NCI-H1105 treated with DMSO at 0.1 percent for 48 hours (cell line): ENCODE data around the gene LPGAT1.
"Not testable (repeated sequence)": the region's sequence is repeated elsewhere in the genome, so short reads cannot be mapped to it uniquely, and the experiment has no call there.

Experiments used
- DNase-seq: peaks from one replicate; lab custom pipeline; 2025; lab: John Stamatoyannopoulos, UW

LPGAT1 gene

DNA sequence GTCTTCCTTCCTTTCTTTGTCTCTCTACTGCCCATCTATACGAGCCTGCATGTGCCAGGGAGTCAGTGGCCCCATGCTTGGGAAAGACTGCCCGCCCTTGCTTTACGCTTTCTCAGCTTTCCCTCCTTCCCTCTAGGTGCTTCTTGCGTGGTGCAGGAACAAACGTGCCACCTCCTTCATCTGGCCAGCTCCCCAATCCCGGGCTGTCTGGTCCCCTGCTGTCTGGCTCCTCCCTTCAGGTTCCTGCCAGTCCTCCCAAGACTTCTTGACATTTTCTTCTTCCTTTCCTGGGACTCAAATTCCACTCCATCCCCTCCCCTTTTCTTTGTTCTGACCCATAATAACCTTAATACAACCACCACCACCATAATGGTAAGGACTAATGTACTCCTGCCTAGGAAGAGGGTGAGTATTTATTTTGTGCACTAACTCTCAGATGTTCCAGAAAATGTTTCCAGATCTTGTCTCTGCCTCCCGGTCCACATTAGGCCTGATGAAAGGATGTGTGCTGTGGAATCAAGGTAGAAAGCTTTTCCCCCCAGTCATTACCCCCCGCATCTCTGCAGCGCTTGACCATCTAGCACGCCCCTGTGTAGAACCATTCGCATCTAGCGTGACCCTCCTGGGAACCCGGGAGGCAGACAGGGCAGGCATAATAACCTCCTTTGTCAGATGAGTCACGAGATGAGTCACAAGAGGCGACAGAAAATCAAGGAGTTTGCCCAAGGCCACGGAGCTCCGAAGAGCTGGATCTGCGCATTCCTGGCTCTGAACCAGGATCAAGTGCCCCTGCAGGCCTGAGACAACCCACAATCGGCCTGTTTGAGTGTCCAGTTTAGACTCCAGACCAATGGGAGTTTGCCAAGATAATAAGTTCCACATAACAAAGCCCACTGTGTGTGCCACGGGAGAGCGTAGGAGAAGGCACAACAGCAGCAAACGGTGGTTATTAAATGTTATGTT, 95.1 kb downstream of the LPGAT1 start:
- no peak for DNase-seq

DNA sequence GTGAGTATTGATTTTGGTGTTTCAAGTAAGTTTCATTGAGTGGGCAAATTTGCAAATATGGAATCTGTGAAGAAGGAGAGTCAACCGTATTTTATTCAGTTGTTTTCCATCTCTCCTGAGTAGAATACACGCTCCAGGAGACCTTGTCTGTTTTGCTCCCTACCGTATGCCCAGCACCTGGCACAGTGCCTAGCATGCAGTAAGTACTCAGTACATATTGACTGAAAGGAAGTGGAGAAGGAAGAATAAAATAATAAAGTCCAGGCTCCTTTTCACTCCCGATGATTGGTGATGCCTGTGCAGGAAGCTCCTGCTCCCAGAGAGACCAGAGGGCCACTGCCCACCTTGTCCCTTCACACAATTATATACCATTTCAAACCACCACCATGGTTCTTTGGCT, 95.8 kb downstream of the LPGAT1 start:
- DNase-seq: peak; percentile 83

DNA sequence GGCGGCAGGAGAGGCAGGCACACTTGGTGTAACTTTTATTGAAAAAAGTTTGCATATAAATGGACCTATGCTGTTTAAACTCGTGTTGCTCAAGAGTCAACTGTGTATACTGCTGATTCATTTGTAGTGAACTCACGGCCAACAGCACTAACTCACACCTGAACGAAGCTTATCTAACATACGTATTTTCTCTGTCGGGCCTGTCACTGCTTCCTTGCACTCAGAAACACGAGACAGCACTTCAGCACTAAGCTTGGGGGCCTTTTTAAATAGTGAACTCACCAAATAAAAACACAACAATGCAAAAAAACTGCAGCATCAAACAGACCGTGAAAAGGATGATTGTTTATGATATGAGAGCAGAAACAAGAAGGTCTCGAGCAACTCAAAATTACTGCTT, 96.2 kb downstream of the LPGAT1 start:
- no peak for DNase-seq

DNA sequence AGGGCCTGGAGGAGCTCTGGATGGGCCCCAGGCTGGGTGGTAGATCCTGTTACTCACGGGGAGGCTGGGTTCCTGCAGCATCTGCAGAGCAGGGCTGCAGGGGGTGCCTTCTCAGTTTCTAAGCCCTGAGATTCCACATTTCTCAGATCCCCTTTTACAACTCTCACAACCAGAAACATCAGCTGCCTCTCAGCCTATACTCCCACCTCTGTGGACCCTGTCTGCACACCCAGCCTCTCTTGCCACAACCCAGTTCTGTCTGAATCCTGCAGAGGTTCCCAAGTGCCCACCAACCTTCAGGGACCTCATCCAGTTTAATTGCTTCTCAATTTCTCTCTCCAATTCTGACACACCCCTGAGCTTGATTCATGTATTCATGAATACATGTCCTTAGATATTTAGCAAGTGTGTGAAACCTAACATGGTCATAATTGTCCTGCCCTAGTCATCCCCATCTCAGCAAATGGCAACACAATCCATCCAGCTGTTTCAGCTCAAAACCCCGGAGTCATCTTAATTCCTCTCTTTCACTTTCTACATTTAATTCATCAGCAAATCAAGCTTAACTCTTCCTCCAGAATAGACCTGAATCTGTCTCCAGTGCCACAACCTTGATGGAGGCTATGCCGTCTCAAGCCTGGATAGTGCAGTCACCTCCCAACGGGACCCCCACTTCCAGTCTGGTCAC, 98.1 kb downstream of the LPGAT1 start:
- no peak for DNase-seq

DNA sequence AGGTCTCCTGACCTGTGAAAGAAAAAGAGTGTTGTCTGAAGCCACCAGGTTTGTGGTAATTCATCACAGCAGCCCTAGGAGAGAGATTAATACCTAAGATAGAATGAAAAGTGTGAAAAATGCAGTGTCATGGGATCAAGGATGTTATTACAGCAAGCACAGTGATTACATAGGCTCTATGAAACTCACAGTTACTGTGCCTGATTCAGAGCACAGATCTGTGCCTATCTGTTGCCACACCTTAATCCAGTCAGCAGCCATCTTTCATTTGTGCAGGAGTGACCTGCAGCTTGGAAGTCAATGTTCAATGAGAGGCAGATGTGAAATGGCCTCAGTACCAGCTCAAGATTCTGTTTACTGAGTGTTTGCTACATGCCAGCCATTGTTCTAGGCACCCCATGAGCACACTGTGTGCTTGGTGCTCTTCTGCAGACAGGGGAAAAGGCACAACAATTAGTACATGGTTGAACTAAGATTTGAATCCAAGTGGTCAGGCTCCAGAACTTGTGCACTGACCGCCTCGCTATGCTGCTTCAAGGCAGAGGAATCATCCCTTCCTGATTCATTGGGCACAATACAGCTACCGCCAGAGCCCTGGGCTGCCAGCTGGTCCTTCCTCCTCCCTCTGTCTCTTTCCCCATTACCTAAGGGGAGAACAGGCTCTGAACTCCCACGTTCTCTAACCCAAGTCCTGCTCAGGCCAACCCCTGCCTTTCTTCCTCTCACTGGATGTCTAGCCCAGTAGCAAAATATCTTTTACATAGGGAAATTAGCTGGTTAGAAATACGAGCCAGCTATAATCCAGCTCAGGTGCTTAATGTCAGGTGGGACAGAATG, 98.9 kb downstream of the LPGAT1 start:
- no peak for DNase-seq

DNA sequence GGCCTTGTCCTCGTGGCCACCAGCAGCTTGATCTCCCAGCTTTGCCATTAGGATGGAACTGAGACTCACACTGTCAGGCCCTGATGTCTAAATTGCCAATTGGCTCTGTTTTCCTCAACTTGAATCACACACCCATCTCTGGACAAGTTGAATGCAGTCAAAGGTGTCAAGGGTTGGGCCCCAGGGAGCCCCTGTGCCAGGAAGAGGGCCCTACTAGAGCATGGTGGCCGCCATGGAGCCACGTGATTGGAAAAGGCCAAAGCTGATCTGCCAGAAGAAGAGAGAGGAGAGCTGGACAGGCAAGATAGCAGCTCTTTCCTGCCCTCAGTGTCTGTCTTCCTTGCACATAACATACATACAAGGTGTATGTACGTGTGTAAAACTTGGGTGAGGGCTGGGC, 100.2 kb downstream of the LPGAT1 start:
- DNase-seq: no peak

DNA sequence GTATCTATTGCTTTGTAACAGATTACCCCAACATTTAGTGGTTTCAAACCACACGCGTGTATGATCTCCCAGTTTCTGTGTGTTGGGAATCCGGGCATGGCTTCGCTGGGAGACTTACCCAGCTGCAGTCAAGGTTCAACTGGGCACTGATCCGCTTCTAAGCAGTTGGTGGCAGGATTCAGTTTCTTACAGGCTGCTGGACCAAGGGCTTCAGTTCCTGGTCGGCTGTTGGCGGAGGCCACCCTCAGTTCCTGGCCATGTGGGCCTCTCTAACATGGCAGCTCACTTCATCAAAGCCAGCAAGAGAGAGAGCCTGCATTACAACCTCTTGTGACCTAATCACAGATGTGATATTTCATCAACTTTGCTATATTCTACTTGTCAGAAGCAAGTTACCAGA, 101.3 kb downstream of the LPGAT1 start:
- DNase-seq: no peak

DNA sequence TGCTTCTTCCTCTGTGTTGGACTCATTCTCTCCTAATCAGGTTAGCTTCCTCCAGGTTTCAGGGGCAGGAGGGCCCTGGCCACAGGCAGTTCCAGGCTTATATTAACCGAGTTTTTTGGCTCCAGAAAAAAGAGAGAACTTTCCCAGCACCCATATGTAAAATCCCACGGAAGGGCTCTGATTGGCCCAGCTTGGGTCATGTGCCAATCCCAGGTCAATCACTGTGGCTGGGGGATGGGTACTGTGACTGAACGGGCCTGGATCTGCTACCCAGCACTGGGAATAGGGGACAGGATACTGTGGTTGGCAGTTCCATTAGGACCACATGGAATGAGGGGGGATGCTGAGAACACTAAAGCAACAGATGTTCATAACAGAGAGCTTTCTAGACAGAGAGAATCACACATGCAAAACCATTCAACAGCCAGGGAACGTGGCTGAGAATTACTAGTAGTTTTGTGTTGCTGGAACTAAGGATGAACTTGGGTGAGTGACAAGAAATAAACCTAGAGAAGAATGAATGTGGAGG, 104.0 kb downstream of the LPGAT1 start:
- DNase-seq: no peak

DNA sequence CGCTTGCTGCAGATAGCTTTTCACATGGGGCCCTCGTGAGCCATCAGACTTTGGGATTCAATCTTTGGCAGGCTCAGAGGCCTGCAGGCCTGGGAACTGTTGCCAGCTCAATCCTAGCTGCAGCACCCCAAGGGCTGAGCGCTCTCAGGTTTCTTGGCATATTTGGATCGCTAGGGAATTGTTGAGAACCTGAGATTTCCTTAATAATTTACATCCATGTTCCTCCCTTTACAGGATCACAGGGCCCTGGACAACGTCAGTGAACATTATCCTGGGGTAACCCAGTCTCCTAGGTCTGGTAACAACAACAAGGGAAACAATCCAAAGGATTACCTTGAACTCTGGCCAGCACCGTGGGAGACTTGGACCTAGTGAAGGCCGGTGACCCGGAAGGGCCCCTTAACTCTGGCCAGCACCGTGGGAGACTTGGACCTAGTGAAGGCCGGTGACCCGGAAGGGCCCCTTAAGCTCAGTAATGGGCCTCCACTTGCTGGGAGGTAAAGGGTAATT, 105.8 kb downstream of the LPGAT1 start:
- DNase-seq: no peak

DNA sequence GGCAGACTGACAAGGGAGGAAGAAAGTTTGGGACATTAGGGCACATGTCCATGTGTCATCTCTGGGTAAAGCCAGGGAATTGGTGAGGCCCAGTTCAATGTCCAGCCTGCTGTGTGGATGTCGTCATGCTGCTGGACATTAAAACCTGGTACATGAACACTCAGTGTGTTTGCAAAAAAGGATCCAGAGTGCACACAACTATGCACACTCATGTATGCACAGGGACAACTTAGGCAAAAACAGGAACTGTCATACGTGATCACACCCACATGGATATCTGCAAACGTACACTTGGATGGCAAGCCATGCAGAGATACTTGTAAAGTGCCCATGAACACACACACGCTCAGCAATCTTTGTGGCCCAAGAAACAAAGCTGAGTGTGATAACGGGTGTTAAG, 107.3 kb downstream of the LPGAT1 start:
- DNase-seq: no peak

DNA sequence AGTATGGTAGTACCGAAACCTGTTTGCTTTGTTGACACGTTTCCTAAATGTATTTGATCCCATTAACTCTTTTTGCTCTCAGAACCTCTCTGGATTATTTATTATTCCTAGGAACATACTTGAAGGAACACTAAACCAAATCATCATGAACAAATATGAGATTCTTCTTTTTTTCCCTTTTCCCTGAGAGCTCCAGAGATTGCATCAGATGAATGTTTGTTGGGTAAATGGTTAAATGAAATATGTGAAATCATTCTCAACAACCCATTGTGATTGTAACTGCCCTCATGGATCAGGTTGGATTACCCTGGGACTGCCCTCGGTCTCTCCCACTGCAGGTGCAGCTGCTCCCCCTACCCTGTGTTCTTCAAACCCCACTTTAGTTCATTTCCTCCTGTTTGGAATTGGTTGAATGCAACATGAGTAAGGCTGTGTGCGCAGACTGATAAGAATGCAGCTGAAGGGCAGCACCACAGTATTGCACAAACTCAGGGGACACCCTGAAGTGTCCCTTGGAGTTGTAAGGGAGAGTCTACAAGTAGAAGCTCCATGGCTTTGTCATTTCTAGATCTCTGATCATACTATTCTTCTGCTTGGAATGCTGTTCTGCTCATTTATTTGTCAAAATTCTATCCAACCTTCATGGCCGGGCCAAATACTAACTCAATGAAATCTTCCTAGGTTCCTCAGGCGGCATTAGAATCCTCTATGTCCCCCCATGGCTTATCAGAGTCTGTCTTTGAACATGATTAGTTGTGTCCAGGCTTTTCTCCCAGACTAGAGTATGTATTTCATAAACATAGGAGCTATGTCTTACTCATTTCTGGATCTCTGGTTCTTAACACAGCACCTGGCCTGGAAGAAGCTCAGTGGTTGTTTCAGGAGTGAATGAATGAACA, 108.0 kb downstream of the LPGAT1 start:
- no peak for DNase-seq

DNA sequence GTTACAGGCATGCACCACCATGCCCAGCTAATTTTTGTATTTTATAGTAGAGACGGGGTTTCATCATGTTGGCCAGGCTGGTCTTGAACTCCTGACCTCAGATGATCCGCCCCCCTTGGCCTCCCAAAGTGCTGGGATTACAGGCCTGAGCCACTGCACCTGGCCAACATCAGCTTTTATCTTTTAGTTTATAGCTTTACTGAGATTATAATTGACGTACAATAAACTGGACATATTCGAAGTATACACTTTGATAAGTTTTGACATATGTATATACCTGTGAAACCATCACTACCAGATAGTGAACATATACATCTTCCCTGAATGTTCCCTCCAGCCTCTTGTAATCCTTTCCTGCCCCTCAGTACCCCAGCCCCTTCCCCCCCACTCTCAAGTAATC, 114.0 kb downstream of the LPGAT1 start:
- DNase-seq: not testable (repeated sequence)

DNA sequence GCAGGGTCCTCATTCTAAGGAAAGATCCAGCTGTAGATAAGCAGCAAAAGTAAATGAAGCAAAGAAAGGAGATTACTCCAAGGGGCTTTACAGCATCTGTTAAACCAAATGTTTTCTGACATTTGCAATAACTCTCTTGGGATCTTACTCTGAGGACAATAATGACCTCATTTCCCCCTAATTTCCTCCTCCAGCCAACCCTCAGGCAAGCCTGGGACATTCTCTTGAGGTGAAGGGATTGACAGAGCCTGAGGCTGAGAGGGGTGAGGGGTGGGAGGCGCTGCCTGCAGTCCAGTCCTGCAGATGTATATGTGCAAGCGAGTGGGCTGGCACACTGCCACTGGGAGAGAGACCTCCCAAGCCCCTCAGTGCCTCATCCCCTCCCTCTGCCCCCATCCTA, 114.6 kb downstream of the LPGAT1 start:
- no peak for DNase-seq

DNA sequence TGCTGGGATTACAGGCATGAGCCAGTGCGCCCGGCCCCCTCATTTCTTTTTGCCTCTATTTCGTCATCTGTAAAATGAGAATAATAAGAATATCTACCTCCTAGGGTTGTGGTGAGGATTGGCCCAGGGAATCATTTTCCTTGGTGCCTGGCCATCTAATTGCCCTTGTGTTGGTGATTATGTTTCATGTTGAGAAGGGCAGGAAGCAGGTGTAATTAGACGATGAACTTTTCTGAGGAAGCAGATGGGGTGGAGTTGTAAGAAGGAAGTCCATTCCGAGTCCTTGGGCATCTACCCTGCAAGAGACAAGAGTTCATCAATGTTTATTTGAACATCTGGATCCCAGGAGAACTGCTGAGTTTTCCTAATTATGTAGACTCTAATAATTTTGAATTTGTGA, 116.4 kb downstream of the LPGAT1 start:
- no peak for DNase-seq

DNA sequence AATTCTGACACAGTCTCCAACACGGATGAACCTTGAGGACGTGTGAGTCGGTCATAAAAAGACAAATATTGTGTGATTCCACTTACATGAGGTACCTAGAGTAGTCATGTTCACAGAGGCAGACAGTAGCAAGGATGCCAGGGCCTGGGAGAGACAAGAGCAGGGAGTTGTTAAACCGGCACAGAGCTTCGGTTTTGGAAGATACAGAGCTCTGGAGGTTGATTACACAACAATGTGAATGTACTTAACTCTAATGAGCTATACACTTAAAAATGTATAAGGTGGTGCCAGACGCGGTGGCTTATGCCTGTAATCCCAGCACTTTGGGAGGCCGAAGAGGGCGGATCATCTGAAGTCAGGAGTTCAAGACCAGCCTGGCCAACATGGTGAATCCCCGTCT, 117.3 kb downstream of the LPGAT1 start:
- no peak for DNase-seq

DNA sequence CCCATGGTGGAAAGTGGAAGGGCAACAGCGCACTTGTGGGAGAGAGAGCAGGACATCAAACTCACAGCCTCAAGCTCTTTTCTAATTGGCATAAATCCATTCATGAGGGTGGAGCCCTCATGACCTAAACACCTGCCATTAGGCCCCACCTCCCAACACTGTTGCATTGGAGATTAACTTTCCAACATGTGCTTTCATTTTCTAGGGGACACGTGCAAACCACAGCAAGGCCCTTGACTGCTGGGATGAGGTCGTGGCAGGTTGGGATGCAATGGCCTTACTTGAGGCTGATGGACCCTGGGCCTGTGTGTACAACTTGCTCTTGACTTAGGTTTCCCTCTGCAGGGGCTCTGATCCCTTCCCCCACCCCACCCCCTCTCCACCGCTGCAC, 119.3 kb downstream of the LPGAT1 start:
- no peak for DNase-seq

DNA sequence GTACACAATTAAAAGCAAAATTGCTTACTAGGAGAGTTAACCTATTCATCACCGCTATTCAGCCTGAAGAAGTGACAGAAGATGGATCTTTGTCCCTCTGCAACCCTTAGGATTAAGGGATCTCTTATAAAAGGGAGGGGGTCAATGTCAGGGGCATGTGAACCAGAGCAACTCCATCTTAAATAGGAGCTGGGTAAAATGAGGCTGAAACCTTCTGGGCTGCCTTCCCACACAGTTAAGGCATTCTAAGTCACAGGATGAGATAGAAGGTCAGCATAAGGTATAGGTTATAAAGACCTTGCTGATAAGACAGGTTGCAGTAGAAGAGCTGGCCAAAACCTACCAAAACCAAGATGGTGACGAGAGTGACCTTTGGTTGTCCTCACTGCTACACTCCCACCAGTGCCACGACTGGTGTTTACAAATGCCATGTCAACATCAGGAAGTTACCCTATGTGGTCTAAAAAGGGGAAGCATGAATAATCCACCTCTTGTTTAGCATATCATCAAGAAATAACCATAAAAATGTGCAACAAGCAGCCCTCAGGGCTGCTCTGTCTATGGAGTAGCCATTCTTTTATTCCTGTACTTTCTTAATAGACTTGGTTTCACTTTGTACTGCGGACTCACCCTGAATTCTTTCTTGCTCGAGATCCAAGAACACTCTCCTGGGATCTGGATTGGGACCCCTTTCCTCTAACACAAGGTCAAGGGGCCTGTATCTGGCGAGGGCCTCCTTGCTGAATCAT, 119.8 kb downstream of the LPGAT1 start:
- DNase-seq: no peak

DNA sequence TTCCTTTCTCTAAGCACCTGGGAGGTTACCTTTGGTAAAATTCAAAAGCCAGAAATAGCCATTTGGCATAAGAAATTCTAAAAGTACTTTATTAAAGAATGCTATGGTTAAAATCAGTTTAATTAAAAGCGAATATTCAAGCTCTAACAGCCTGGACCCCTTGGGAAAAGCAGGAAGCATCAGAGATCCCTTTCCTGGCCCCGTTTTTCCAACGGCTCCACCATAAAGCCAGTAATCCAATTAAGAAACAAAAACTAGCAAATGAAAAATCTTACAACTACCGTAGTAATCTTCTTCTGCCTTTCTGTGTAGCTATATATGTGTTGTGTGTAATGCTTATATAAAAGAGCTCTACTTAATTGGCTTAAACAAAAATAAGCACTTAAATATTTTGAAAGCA, 121.6 kb downstream of the LPGAT1 start:
- DNase-seq: no peak

DNA sequence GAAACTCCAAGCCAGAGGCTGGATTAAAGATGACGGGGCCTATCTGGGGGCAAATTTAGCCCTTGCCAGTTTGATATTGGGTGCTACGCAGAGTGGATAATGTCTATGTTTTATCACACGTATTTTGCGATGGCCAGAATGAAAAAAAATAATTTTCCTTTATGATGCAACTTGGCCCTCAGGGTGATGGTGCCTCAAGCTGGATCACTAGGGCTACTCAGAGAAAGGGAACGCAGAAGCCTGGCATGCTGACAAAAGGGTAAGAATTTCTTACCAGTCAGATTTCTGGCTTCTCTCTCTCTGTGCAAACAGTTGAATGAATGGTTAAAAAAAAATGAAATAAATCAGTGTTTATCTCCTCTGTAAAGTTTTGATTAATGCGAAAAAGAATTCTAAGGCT, 122.6 kb downstream of the LPGAT1 start:
- DNase-seq: no peak

DNA sequence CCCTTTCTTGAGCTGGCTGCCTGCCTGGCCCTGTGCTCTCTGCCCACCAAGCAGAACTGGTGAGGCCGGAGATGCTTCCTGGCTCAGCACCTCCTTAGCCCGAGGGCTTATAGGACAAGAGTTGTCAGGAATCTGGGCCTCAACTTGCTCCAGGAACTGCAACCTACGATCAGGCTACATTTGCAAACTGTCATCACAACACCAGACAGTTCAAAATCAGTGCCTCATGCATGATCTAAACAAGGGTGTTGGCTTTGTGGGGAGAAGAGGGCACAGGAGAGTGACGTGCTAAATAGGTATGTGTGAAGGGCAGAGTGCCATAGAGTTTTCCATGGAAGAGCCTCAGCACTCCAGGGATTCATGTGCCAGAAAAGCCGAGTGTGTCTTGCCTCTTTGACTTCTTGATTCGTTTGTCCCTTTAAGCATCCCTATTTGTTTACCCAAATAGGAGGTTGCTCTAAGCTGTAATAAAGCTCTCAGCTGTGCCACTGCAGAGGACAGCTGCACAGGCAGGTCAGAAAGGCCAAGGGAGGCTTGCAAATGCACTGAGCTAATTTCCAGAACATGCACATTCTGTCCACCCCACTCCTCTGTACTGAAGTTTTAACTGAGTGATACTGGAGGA, 125.0 kb downstream of the LPGAT1 start:
- no peak for DNase-seq
